H1 (cell line): ENCODE measurements around the gene RHOB. TPM values are rescaled to one million over a fixed set of nuclear protein-coding genes. Genes with fewer than 3 reads are reported as not detected.

ENCODE experiments used
- CHD7 ChIP-seq: fragments of 300-600 bp; sonication (generic); IDR thresholded peaks from 2 replicates; pipeline ENCODE4 v1.7.1; 2012; ENCODE audit warnings: low read length, moderate library complexity, mild to moderate bottlenecking, inconsistent platforms; ENCODE audit not compliant: insufficient replicate concordance
- polyA plus RNA-seq, 7 experiments: library from polyadenylated mRNA; depleted of rRNA in 3 of 7; stranded (reverse) in 5 of 7; unstranded in 2 of 7; fragments of >200 nt in 5 of 7; fragments of 200-250 nt in 2 of 7; gene quantifications; 1 replicate in 5 of 7; 2 replicates in 1 of 7; 4 replicates in 1 of 7; pipeline versions ENCODE4 v1.2.1 to v1.2.3, GENCODE V29; 2011 to 2013; ENCODE audit warnings: missing spikeins in 2 of 7, mixed read lengths in 2 of 7
- total RNA-seq: library from RNA; stranded (reverse); fragmentation: NEBNext Ultra II Directional; extraction: Animal tissue kit (Norgen Biotek cat#: 25700); gene quantifications from 2 replicates; pipeline ENCODE4 v1.2.1, GENCODE V29; 2021

Gene RHOB
- total and polyA plus RNA-seq, 2 of the 8 experiments (the other 6 are each of a cell fraction or from before 2014, with no cell fraction given): 9.3 to 9.5 TPM

- no peak for TF ChIP-seq CHD7
These were observed 27.1 kb upstream of the RHOB start (continued) for GRCh38 chr2:20419752-20420151.
